HepG2 (cell line): ENCODE results near the gene ATXN7L3. TPM values are rescaled to one million over a fixed set of nuclear protein-coding genes. Genes with fewer than 3 reads are reported as not detected.
A peak's percentile ranks its signal among the peaks of the same experiment; 100 is the strongest.

Experiments
- ATAC-seq: fragments of 200-7000 bp; cut with Tn5 transposase; 3 replicates; pipeline ENCODE4 v1.9.1; 2020; ENCODE audit warnings: mild to moderate bottlenecking, moderate library complexity
- BruUV-seq: library from RNA; stranded (reverse); fragments of 400-500 nt; replicated peaks from 2 replicates; lab custom pipeline; 2021; lab: Mats Ljungman, UMichigan
- CTCF ChIA-PET: fragments of 300-600 bp; formaldehyde crosslinking; extraction: SDS; loops from one replicate; lab custom pipeline; 2021; ENCODE audit warnings: low total read pairs, inconsistent platforms, low intra/inter-chr PET ratio; lab: Yijun Ruan, JAX
- POLR2A ChIA-PET: fragments of 350-600 bp; sonication (Branson Sonifier 250); formaldehyde crosslinking; loops from one replicate; lab custom pipeline; 2020; ENCODE audit warnings: antibody characterized with exemption, inconsistent platforms; lab: Yijun Ruan, JAX
- DNase-seq: peaks from one replicate; pipeline ENCODE4 v3.0.0-alpha.2; 2015; ENCODE audit warnings: low spot score
- FAIRE-seq: peaks from 3 replicates; lab custom pipeline; 2011; peaks lifted over from hg19 to GRCh38; lab: Jason Lieb, UNC
- H2AFZ ChIP-seq: one replicate; pipeline ENCODE4 v1.6.1; 2011; ENCODE audit warnings: low read length, inconsistent platforms
- H3K27ac ChIP-seq: fragments of 300-600 bp; 3 replicates; pipeline ENCODE4 v1.8.0; 2011; ENCODE audit warnings: mixed run types, mild to moderate bottlenecking, mixed read lengths, low read length, inconsistent platforms; ENCODE audit not compliant: insufficient read depth; ENCODE audit errors: extremely low read length
- H3K27me3 ChIP-seq, 2 experiments: fragments of 200-600 bp in 1 of 2; 2 replicates in 1 of 2; 3 replicates in 1 of 2; pipeline versions ENCODE4 v1.6.0 to v1.8.0; 2011; ENCODE audit warnings: low read length in 2 of 2, mild to moderate bottlenecking in 2 of 2, moderate library complexity in 2 of 2, inconsistent platforms in 1 of 2; ENCODE audit not compliant: insufficient read depth in 2 of 2, control insufficient read depth in 1 of 2
- H3K36me3 ChIP-seq, 2 experiments: fragments of 200-600 bp in 1 of 2; replicated peaks in 1 of 2; 2 replicates in 1 of 2; 3 replicates in 1 of 2; pipeline versions ENCODE4 v1.5.1 to v1.8.0; 2011; ENCODE audit warnings: low read length in 2 of 2, inconsistent platforms in 1 of 2; ENCODE audit not compliant: insufficient read depth in 2 of 2, control insufficient read depth in 1 of 2
- H3K4me1 ChIP-seq: 2 replicates; pipeline ENCODE4 v1.5.1; 2012; ENCODE audit warnings: low read length, inconsistent platforms; ENCODE audit not compliant: insufficient read depth
- H3K4me2 ChIP-seq: 2 replicates; pipeline ENCODE4 v1.6.0; 2011; ENCODE audit warnings: low read depth, low read length, inconsistent platforms
- H3K4me3 ChIP-seq, 3 experiments: fragments of 200-600 bp in 1 of 3; sonication (generic), shearing (Covaris generic) in 1 of 3; replicated peaks in 1 of 3; 2 replicates each; pipeline ENCODE4 v1.5.1; 2011 to 2016; ENCODE audit warnings: low read length in 3 of 3, inconsistent platforms in 2 of 3, low read depth in 2 of 3, mild to moderate bottlenecking in 2 of 3, control low read depth in 1 of 3, mixed read lengths in 1 of 3; ENCODE audit not compliant: insufficient read depth in 1 of 3
- H3K79me2 ChIP-seq: one replicate; pipeline ENCODE4 v1.6.1; 2011; ENCODE audit warnings: low read length, inconsistent platforms; ENCODE audit not compliant: insufficient read depth
- H3K9ac ChIP-seq: 2 replicates; pipeline ENCODE4 v1.6.0; 2011; ENCODE audit warnings: mild to moderate bottlenecking, low read depth, low read length, inconsistent platforms; ENCODE audit not compliant: insufficient read depth
- H3K9me3 ChIP-seq: 2 replicates; pipeline ENCODE4 v1.5.1; 2012; ENCODE audit warnings: mild to moderate bottlenecking, low read length
- H4K20me1 ChIP-seq: 2 replicates; pipeline ENCODE4 v1.6.0; 2011; ENCODE audit warnings: inconsistent platforms, mild to moderate bottlenecking, low read length, moderate library complexity; ENCODE audit not compliant: insufficient read depth
- ATF7-NPFF ChIP-seq: sonication (generic); formaldehyde crosslinking; IDR thresholded peaks from 2 replicates; pipeline ENCODE4 v1.8.1; 2023; ENCODE audit warnings: mild to moderate bottlenecking, low read depth, missing genetic modification reagents, moderate library complexity
- NCOA1 ChIP-seq: sonication (generic); formaldehyde crosslinking; IDR thresholded peaks from 2 replicates; pipeline ENCODE4 v1.9.0; 2021; ENCODE audit warnings: missing genetic modification reagents
- SAP130 ChIP-seq: IDR thresholded peaks from 2 replicates; pipeline ENCODE4 v1.6.1; 2016; ENCODE audit warnings: low read depth
- SNAI1 ChIP-seq: sonication (generic); formaldehyde crosslinking; IDR thresholded peaks from 2 replicates; pipeline ENCODE4 v1.5.0; 2020; ENCODE audit warnings: mild to moderate bottlenecking, missing genetic modification reagents, borderline replicate concordance
- ZBTB21 ChIP-seq: sonication (generic); formaldehyde crosslinking; IDR thresholded peaks from 2 replicates; pipeline ENCODE4 v1.4.0; 2020; ENCODE audit warnings: missing genetic modification reagents
- ZKSCAN8 ChIP-seq: IDR thresholded peaks from 2 replicates; pipeline ENCODE4 v1.6.1; 2016; ENCODE audit warnings: borderline replicate concordance, missing genetic modification reagents, missing compliant biosample characterization
- ZNF230 ChIP-seq: sonication (generic); formaldehyde crosslinking; IDR thresholded peaks from 2 replicates; pipeline ENCODE4 v1.4.0; 2020; ENCODE audit warnings: mild to moderate bottlenecking, missing genetic modification reagents
- WGBS: methylation state at CpG from one replicate; pipeline ENCODE4 v1.1.6; 2017; ENCODE audit warnings: low lambda C conversion rate; 5-methylcytosine and 5-hydroxymethylcytosine counted together
- in situ Hi-C: cut with HindIII; loops from 2 replicates; pipeline ENCODE4 v1.10.0; 2017; ENCODE audit warnings: low pct_unique_long_range_greater_than_20kb; ENCODE audit not compliant: extremely low pct_ligation_motif_present
- intact Hi-C: fragments of 100-400 bp; cut with micrococcal nuclease; formaldehyde crosslinking; loops from one replicate; pipeline ENCODE4 v1.10.0; 2022; ENCODE audit not compliant: unreplicated experiment
- polyA plus RNA-seq, 8 experiments: library from polyadenylated mRNA; depleted of rRNA in 3 of 8; stranded (reverse) in 7 of 8; unstranded in 1 of 8; fragments of >200 nt; fragmentation: Illumina TruSeq in 4 of 8; extraction: Trizol in 4 of 8; gene quantifications; 2 replicates each; pipeline versions ENCODE4 v1.2.1 to v1.2.3, GENCODE V29; 2011 to 2016; ENCODE audit warnings: low read depth in 4 of 8, missing spikeins in 1 of 8, mixed read lengths in 1 of 8; ENCODE audit not compliant: insufficient read depth in 1 of 8
- total RNA-seq, 5 experiments: library from RNA; depleted of rRNA; stranded (reverse); fragments of >200 nt; fragmentation: Illumina TruSeq; extraction: Trizol; gene quantifications; 2 replicates each; pipeline ENCODE4 v1.2.3, GENCODE V29; 2016; ENCODE audit warnings: low read depth in 1 of 5
- TF ChIP-seq, protein P1 (sequence below): sonication (generic); formaldehyde crosslinking; IDR thresholded peaks from 2 replicates; pipeline ENCODE4 v1.4.0; 2020; ENCODE audit warnings: mild to moderate bottlenecking, missing genetic modification reagents
- TF ChIP-seq, protein P2 (sequence below): sonication (generic); formaldehyde crosslinking; IDR thresholded peaks from 2 replicates; pipeline ENCODE4 v1.5.1; 2020; ENCODE audit warnings: missing genetic modification reagents, mild to moderate bottlenecking, borderline replicate concordance
- TF ChIP-seq, protein P3 (sequence below): sonication (generic); formaldehyde crosslinking; IDR thresholded peaks from 2 replicates; pipeline ENCODE4 v1.5.0; 2020; ENCODE audit warnings: mild to moderate bottlenecking, missing genetic modification reagents, borderline replicate concordance

Gene ATXN7L3
- total and polyA plus RNA-seq, 2 of the 13 experiments (the other 11 are each of a cell fraction or from before 2014, with no cell fraction given) = 44.5 to 59.1 TPM

DNA sequence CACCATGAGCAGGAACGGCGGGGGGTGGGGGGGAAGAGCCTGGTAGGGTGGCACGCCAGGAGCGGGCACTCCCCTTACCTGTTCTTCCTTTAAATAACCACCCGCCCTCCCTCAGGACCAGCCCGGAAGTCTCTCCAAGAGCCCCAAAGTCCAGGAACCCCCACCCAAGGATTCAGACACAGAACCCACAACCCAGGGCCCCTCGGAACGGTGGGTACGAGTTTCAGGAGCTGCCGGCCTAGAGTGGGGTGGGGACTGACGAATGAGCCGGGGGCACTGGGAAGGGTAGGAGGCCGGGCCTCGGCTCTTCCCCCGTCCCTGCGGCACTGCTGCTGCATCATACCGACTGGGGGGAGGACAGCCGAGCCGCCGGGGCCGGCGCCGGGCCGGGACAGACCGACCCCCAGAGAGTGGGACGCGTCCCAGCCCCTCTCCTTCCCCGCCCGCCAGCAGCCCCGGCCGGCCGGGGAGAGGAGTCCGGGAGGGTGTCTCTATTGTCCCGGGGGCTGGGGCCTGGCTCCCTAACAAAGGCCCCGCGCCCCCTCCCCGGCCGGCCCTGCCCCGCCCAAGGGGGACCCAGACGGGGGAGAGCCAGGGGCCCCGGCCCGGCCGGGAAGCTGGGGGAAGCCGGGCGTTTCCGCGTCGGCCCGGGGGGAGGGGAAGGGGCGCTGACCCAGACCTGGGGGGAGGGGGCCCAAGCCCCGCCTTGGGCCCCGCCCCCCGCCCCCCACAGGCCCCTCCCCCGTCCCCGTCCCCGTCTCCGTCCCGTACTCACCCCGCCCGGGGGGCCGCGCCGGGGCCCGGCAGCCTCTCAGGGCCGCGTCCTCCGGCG lies 747 bp downstream of the ATXN7L3 start (continued):
- TF ChIP-seq, protein P1, sequence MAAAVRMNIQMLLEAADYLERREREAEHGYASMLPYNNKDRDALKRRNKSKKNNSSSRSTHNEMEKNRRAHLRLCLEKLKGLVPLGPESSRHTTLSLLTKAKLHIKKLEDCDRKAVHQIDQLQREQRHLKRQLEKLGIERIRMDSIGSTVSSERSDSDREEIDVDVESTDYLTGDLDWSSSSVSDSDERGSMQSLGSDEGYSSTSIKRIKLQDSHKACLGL (CRISPR knock-in tag) = no peak
- TF ChIP-seq SAP130 (CRISPR knock-in tag) (peak; percentile 43), ZKSCAN8 (CRISPR knock-in tag) (peak; percentile 9; the same call in 1 of the 2 replicates), SNAI1 (CRISPR knock-in tag) (peak; percentile 84; the same call in 1 of the 2 replicates), ATF7-NPFF (CRISPR knock-in tag) (peak; percentile 52)
- TF ChIP-seq, protein P2, sequence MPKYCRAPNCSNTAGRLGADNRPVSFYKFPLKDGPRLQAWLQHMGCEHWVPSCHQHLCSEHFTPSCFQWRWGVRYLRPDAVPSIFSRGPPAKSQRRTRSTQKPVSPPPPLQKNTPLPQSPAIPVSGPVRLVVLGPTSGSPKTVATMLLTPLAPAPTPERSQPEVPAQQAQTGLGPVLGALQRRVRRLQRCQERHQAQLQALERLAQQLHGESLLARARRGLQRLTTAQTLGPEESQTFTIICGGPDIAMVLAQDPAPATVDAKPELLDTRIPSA (CRISPR knock-in tag) = peak; percentile 78; the same call in 1 of the 2 replicates

DNA sequence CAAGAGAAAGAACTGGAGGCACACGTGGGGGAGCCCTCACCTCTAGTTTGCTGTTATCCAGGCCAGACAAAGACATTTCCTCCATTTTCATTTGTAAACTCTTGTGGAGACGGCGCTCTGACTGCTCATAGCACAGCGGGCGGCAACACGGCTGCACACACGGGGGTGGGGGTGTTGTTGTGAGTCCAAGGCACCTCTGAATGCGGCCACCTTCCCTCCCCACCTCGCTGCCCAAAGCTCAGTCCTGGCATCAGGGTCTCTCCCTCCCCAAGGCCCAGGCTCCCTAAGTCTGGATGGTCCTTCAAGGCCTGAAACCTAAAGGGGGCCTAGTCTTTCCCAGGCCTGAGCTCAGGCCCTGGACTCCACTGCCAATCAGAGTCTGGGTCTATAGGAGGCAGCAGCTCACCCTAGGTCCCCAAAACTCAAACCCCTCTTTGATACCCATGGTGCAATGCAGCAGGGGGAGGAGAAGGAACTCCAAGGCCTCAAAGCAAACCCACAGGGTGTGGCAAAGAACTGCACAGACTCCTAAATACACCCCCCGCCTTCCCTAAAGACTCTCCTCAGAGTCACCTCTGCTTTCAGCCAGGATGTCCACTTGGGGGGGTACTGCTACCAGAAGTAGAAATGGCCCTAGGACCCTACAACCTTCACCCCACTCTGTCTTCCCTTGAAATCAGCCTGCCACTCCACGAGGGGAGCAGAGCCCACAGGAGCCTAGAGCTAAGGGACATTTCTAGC lies 1.5 kb downstream of the ATXN7L3 start:
- Histone ChIP-seq H3K4me3 (peak overlapping the region; percentile 73 to 91 (median 86)), H3K9me3 (no peaks in the 10 kb centered on the region), H4K20me1 (0 out of 2 replicates have a peak, but pooled peaks cover 7% of the 10 kb centered on the region), H3K9ac (peak overlapping the region; percentile 84), H3K4me2 (peak overlapping the region; percentile 91), H3K4me1 (peaks cover 30% of the 10 kb centered on the region), H3K27me3 (no peaks in the 10 kb centered on the region; a peak in 1 of 5 replicates), H3K36me3 (peaks cover 18 to 42% of the 10 kb centered on the region in 2 experiments), H3K27ac (peak overlapping the region; percentile 77), H2AFZ (no peak overlapping the region), H3K79me2 (peaks cover 19% of the 10 kb centered on the region)
- intact Hi-C loops = no loop called here
- POLR2A ChIA-PET = interaction anchor here (1.1 to 4.1 kb wide), 6 partner anchors 9 to 87 kb away, joined by 3 to 71 read pairs (median 6); partner anchors contain the start of gene TMUB2
- CTCF ChIA-PET = no interaction called here
- 76% methylated on average over 11 of the region's 11 CpGs for WGBS
- DNase-seq (no peak), FAIRE-seq (peak; percentile 75), ATAC-seq (no peak)
- in situ Hi-C loops = no loop called here
- BruUV-seq = TSS peak; percentile 48
- TF ChIP-seq ZNF230 (CRISPR knock-in tag) = no peak
- TF ChIP-seq, protein P3, sequence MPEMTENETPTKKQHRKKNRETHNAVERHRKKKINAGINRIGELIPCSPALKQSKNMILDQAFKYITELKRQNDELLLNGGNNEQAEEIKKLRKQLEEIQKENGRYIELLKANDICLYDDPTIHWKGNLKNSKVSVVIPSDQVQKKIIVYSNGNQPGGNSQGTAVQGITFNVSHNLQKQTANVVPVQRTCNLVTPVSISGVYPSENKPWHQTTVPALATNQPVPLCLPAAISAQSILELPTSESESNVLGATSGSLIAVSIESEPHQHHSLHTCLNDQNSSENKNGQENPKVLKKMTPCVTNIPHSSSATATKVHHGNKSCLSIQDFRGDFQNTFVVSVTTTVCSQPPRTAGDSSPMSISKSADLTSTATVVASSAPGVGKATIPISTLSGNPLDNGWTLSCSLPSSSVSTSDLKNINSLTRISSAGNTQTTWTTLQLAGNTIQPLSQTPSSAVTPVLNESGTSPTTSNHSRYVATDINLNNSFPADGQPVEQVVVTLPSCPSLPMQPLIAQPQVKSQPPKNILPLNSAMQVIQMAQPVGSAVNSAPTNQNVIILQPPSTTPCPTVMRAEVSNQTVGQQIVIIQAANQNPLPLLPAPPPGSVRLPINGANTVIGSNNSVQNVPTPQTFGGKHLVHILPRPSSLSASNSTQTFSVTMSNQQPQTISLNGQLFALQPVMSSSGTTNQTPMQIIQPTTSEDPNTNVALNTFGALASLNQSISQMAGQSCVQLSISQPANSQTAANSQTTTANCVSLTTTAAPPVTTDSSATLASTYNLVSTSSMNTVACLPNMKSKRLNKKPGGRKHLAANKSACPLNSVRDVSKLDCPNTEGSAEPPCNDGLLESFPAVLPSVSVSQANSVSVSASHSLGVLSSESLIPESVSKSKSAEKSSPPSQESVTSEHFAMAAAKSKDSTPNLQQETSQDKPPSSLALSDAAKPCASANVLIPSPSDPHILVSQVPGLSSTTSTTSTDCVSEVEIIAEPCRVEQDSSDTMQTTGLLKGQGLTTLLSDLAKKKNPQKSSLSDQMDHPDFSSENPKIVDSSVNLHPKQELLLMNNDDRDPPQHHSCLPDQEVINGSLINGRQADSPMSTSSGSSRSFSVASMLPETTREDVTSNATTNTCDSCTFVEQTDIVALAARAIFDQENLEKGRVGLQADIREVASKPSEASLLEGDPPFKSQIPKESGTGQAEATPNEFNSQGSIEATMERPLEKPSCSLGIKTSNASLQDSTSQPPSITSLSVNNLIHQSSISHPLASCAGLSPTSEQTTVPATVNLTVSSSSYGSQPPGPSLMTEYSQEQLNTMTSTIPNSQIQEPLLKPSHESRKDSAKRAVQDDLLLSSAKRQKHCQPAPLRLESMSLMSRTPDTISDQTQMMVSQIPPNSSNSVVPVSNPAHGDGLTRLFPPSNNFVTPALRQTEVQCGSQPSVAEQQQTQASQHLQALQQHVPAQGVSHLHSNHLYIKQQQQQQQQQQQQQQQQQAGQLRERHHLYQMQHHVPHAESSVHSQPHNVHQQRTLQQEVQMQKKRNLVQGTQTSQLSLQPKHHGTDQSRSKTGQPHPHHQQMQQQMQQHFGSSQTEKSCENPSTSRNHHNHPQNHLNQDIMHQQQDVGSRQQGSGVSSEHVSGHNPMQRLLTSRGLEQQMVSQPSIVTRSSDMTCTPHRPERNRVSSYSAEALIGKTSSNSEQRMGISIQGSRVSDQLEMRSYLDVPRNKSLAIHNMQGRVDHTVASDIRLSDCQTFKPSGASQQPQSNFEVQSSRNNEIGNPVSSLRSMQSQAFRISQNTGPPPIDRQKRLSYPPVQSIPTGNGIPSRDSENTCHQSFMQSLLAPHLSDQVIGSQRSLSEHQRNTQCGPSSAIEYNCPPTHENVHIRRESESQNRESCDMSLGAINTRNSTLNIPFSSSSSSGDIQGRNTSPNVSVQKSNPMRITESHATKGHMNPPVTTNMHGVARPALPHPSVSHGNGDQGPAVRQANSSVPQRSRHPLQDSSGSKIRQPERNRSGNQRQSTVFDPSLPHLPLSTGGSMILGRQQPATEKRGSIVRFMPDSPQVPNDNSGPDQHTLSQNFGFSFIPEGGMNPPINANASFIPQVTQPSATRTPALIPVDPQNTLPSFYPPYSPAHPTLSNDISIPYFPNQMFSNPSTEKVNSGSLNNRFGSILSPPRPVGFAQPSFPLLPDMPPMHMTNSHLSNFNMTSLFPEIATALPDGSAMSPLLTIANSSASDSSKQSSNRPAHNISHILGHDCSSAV (CRISPR knock-in tag) = no peak
- TF ChIP-seq NCOA1 (CRISPR knock-in tag) = no peak
- no peak for TF ChIP-seq ZBTB21 (CRISPR knock-in tag)
